Caco-2 (cell line): ENCODE data around the gene PMEPA1. TPM values are rescaled to one million over a fixed set of nuclear protein-coding genes. Genes with fewer than 3 reads are reported as not detected.

Experiments
- BruUV-seq: library from RNA; stranded (reverse); fragments of 400-500 nt; replicated peaks from 2 replicates; lab custom pipeline; 2021; lab: Mats Ljungman, UMichigan
- CTCF ChIA-PET: fragments of 300-600 bp; sonication (Branson Sonifier 250); formaldehyde crosslinking; loops from one replicate; lab custom pipeline; 2022; ENCODE audit warnings: antibody characterized with exemption; lab: Charles Lee
- POLR2A ChIA-PET: fragments of 300-600 bp; sonication (Branson Sonifier 250); formaldehyde crosslinking; loops from one replicate; lab custom pipeline; 2022; ENCODE audit warnings: antibody characterized with exemption; lab: Charles Lee
- DNase-seq, 2 experiments: peaks; one replicate each; pipeline versions ENCODE4 v3.0.0 to v3.0.0-alpha.2; 2020 to 2022
- H3K27me3 ChIP-seq: replicated peaks from 2 replicates; pipeline ENCODE4 v1.6.0; 2011; ENCODE audit warnings: low read length; ENCODE audit not compliant: control insufficient read depth, insufficient read depth
- H3K36me3 ChIP-seq: 2 replicates; pipeline ENCODE4 v1.5.1; 2011; ENCODE audit warnings: low read length; ENCODE audit not compliant: control insufficient read depth, insufficient read depth
- H3K4me1 ChIP-seq: fragments of 250-450 bp; sonication (Bioruptor Pico); 2 replicates; pipeline ENCODE4 v1.5.1; 2020; ENCODE audit warnings: mild to moderate bottlenecking
- H3K4me3 ChIP-seq: 2 replicates; pipeline ENCODE4 v1.5.1; 2011; ENCODE audit warnings: low read depth, mild to moderate bottlenecking, control low read depth, low read length
- H3K9me3 ChIP-seq: fragments of 250-450 bp; sonication (Bioruptor Pico); 2 replicates; pipeline ENCODE4 v1.5.1; 2020; ENCODE audit warnings: mild to moderate bottlenecking, moderate library complexity
- H3K27ac Mint-ChIP-seq: one replicate; pipeline ENCODE4 v1.8.0; 2022; ENCODE audit warnings: mixed read lengths; ENCODE audit not compliant: unreplicated experiment
- H3K27me3 Mint-ChIP-seq: one replicate; pipeline ENCODE4 v1.8.0; 2022; ENCODE audit warnings: mixed read lengths; ENCODE audit not compliant: insufficient read depth, unreplicated experiment
- H3K36me3 Mint-ChIP-seq: one replicate; pipeline ENCODE4 v1.8.0; 2022; ENCODE audit warnings: mild to moderate bottlenecking, mixed read lengths; ENCODE audit not compliant: insufficient read depth, unreplicated experiment
- H3K4me1 Mint-ChIP-seq: one replicate; pipeline ENCODE4 v1.8.0; 2022; ENCODE audit warnings: low read depth, mixed read lengths; ENCODE audit not compliant: unreplicated experiment
- H3K4me3 Mint-ChIP-seq: one replicate; pipeline ENCODE4 v1.8.0; 2022; ENCODE audit warnings: mild to moderate bottlenecking, moderate library complexity, mixed read lengths; ENCODE audit not compliant: unreplicated experiment
- H3K9me3 Mint-ChIP-seq: one replicate; pipeline ENCODE4 v1.8.0; 2022; ENCODE audit warnings: mixed read lengths; ENCODE audit not compliant: unreplicated experiment
- CTCF ChIP-seq, 2 experiments: fragments of 200-600 bp in 1 of 2; IDR thresholded peaks; 1 replicate in 1 of 2; 2 replicates in 1 of 2; pipeline versions ENCODE4 v1.5.1 to v1.8.0; 2011 to 2022; ENCODE audit warnings: antibody characterized with exemption in 1 of 2, control low read depth in 1 of 2, inconsistent platforms in 1 of 2, low read depth in 1 of 2, low read length in 1 of 2, mild to moderate bottlenecking in 1 of 2, moderate library complexity in 1 of 2; ENCODE audit not compliant: insufficient read depth in 1 of 2, severe bottlenecking in 1 of 2, unreplicated experiment in 1 of 2
- intact Hi-C: fragments of 100-400 bp; cut with micrococcal nuclease; formaldehyde crosslinking; loops from one replicate; pipeline ENCODE4 v1.10.0; 2022; ENCODE audit not compliant: unreplicated experiment
- total RNA-seq: library from RNA; stranded (reverse); gene quantifications from 2 replicates; pipeline ENCODE4 v1.2.3, GENCODE V29; 2022

PMEPA1 gene
- total RNA-seq, 1 experiment from 2014 or later = 3.3 TPM

GRCh38 chr20:57719951-57720350, 10.1 kb upstream of the PMEPA1 start:
- intact Hi-C loops = loop anchor here (5.0 kb wide), 1 partner anchor 92 kb away; no protein-coding TSS in a partner anchor
- Histone ChIP-seq H3K4me3 (no peak overlapping the region), H3K27me3 (peaks cover 2% of the 10 kb centered on the region; the same call in 1 of the 2 replicates), H3K4me1 (peaks cover 8% of the 10 kb centered on the region), H3K36me3 (no peaks in the 10 kb centered on the region), H3K9me3 (no peaks in the 10 kb centered on the region)
- no peaks in the 10 kb centered on the region for H3K9me3 Mint-ChIP-seq
- H3K27ac Mint-ChIP-seq = no peak overlapping the region
- no peaks in the 10 kb centered on the region for H3K4me1 Mint-ChIP-seq
- H3K27me3 Mint-ChIP-seq = peaks cover 18% of the 10 kb centered on the region
- no peak for TF ChIP-seq CTCF (IDR thresholded peaks at IDR 0.05; ENCODE audit: insufficient read depth in 1 of 2, low read depth in 1 of 2, low read length in 1 of 2, severe bottlenecking in 1 of 2, unreplicated experiment in 1 of 2)
- H3K36me3 Mint-ChIP-seq = peaks cover 6% of the 10 kb centered on the region
- ChIA-PET POLR2A (interaction anchor here (0.9 kb wide), 1 partner anchor 9 kb away, joined by 4 read pairs; no protein-coding TSS in a partner anchor), CTCF (interaction anchor here (0.9 to 1.8 kb wide), 2 partner anchors 10 to 18 kb away, joined by 6 to 7 read pairs; partner anchors contain the start of gene PMEPA1)
- DNase-seq = no peak
- no peak overlapping the region for H3K4me3 Mint-ChIP-seq
- BruUV-seq = no TSS peak

- Histone ChIP-seq H3K27me3 (peaks cover under 1% of the 10 kb centered on the region; the same call in 1 of the 2 replicates), H3K4me1 (peaks cover 8% of the 10 kb centered on the region), H3K36me3 (no peaks in the 10 kb centered on the region), H3K9me3 (no peaks in the 10 kb centered on the region), H3K4me3 (peak overlapping the region; percentile 40)
- DNase-seq = peak; percentile 99 to 100
- BruUV-seq = no TSS peak
- Mint-ChIP-seq H3K4me3 (peak overlapping the region; percentile 70), H3K27me3 (peaks cover 15% of the 10 kb centered on the region), H3K4me1 (no peaks in the 10 kb centered on the region), H3K9me3 (no peaks in the 10 kb centered on the region), H3K36me3 (peaks cover 6% of the 10 kb centered on the region), H3K27ac (peak overlapping the region; percentile 58)
- TF ChIP-seq CTCF (IDR thresholded peaks at IDR 0.05; ENCODE audit: insufficient read depth in 1 of 2, low read depth in 1 of 2, low read length in 1 of 2, severe bottlenecking in 1 of 2, unreplicated experiment in 1 of 2) = no peak
- CTCF ChIA-PET = interaction anchor here (0.6 to 1.5 kb wide), 5 partner anchors 8 to 387 kb away, joined by 3 to 5 read pairs (median 3); partner anchors contain the start of gene PMEPA1
- POLR2A ChIA-PET = interaction anchor here (0.6 kb wide), 1 partner anchor 214 kb away, joined by 6 read pairs; no protein-coding TSS in a partner anchor
- intact Hi-C loops = loop anchor here (1.0 to 5.0 kb wide), 4 partner anchors 8 to 94 kb away; partner anchors contain the start of gene PMEPA1
These were observed 8.7 kb upstream of the PMEPA1 start for GRCh38 chr20:57718490-57719009.

GRCh38 chr20:57717797-57718196, 8.0 kb upstream of the PMEPA1 start:
- Mint-ChIP-seq H3K27ac (no peak overlapping the region), H3K9me3 (no peaks in the 10 kb centered on the region), H3K4me3 (peak overlapping the region; percentile 70), H3K36me3 (peaks cover 6% of the 10 kb centered on the region), H3K27me3 (peaks cover 16% of the 10 kb centered on the region), H3K4me1 (no peaks in the 10 kb centered on the region)
- H3K9me3 ChIP-seq = no peaks in the 10 kb centered on the region
- no TSS peak for BruUV-seq
- POLR2A ChIA-PET = interaction anchor here (0.6 kb wide), 1 partner anchor 213 kb away, joined by 6 read pairs; no protein-coding TSS in a partner anchor
- no peaks in the 10 kb centered on the region for H3K27me3 ChIP-seq
- no peak for DNase-seq
- H3K36me3 ChIP-seq = no peaks in the 10 kb centered on the region
- TF ChIP-seq CTCF (IDR thresholded peaks at IDR 0.05; ENCODE audit: insufficient read depth in 1 of 2, low read depth in 1 of 2, low read length in 1 of 2, severe bottlenecking in 1 of 2, unreplicated experiment in 1 of 2) = no peak
- intact Hi-C loops = loop anchor here (1.0 to 5.0 kb wide), 4 partner anchors 7 to 95 kb away; partner anchors contain the start of gene PMEPA1
- H3K4me1 ChIP-seq = peaks cover 8% of the 10 kb centered on the region
- H3K4me3 ChIP-seq = no peak overlapping the region
- CTCF ChIA-PET = interaction anchor here (0.6 to 1.5 kb wide), 4 partner anchors 8 to 387 kb away, joined by 3 to 5 read pairs (median 4); partner anchors contain the start of gene PMEPA1
